HG03025 (cell line): ENCODE measurements around the gene CREM.
A peak's percentile ranks its signal among the peaks of the same experiment; 100 is the strongest.

Experiments used
- ATAC-seq: cut with Tn5 transposase; IDR thresholded peaks from one replicate; pipeline ENCODE4 v1.9.1; 2021; ENCODE audit warnings: mild to moderate bottlenecking, moderate library complexity; ENCODE audit not compliant: unreplicated experiment, low FRiP score

CREM gene

GRCh38 chr10:35191523-35191922 lies 64.9 kb downstream of the CREM start:
- ATAC-seq, result no peak

GRCh38 chr10:35192645-35193249 lies 66.1 kb downstream of the CREM start:
- no peak for ATAC-seq

- ATAC-seq, result no peak
Measured at GRCh38 chr10:35194471-35194870, 67.8 kb downstream of the CREM start.

- no peak for ATAC-seq
Measured at GRCh38 chr10:35194906-35195305, 68.3 kb downstream of the CREM start.

- peak; percentile 91 for ATAC-seq
Measured at GRCh38 chr10:35195361-35196306, 69.0 kb downstream of the CREM start.

- ATAC-seq, result no peak
Measured at GRCh38 chr10:35200487-35200886, 73.8 kb downstream of the CREM start.

GRCh38 chr10:35201234-35201633 lies 74.6 kb downstream of the CREM start:
- no peak for ATAC-seq

GRCh38 chr10:35202050-35202449 lies 75.4 kb downstream of the CREM start:
- no peak for ATAC-seq

- ATAC-seq, result no peak
Measured at GRCh38 chr10:35203745-35204144, 77.1 kb downstream of the CREM start.

- ATAC-seq, result no peak
Measured at GRCh38 chr10:35204650-35205319, 78.1 kb downstream of the CREM start.

GRCh38 chr10:35206274-35206673 lies 79.6 kb downstream of the CREM start:
- no peak for ATAC-seq

- ATAC-seq, result peak; percentile 72
Measured at GRCh38 chr10:35208536-35208935, 81.9 kb downstream of the CREM start.

- no peak for ATAC-seq
Measured at GRCh38 chr10:35208949-35209613, 82.4 kb downstream of the CREM start.

GRCh38 chr10:35210961-35211360 lies 84.3 kb downstream of the CREM start:
- no peak for ATAC-seq

GRCh38 chr10:35211390-35211789 lies 84.7 kb downstream of the CREM start:
- ATAC-seq, result no peak

- ATAC-seq, result no peak
Measured at GRCh38 chr10:35212856-35213255, 86.2 kb downstream of the CREM start.

- ATAC-seq, result no peak
Measured at GRCh38 chr10:35213699-35214098, 87.1 kb downstream of the CREM start.

- ATAC-seq, result no peak
Measured at GRCh38 chr10:35214607-35215020, 88.0 kb downstream of the CREM start.

GRCh38 chr10:35215107-35215506 lies 88.5 kb downstream of the CREM start:
- no peak for ATAC-seq

- no peak for ATAC-seq
Measured at GRCh38 chr10:35216303-35216905, 89.8 kb downstream of the CREM start.
